ENCODE data around the gene GPR176.

- TF ChIP-seq POLR2A (IDR thresholded peaks at IDR 0.05; ENCODE audit: low read depth) = no peak
- TF ChIP-seq, protein P1, sequence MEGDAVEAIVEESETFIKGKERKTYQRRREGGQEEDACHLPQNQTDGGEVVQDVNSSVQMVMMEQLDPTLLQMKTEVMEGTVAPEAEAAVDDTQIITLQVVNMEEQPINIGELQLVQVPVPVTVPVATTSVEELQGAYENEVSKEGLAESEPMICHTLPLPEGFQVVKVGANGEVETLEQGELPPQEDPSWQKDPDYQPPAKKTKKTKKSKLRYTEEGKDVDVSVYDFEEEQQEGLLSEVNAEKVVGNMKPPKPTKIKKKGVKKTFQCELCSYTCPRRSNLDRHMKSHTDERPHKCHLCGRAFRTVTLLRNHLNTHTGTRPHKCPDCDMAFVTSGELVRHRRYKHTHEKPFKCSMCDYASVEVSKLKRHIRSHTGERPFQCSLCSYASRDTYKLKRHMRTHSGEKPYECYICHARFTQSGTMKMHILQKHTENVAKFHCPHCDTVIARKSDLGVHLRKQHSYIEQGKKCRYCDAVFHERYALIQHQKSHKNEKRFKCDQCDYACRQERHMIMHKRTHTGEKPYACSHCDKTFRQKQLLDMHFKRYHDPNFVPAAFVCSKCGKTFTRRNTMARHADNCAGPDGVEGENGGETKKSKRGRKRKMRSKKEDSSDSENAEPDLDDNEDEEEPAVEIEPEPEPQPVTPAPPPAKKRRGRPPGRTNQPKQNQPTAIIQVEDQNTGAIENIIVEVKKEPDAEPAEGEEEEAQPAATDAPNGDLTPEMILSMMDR (IDR thresholded peaks at IDR 0.05) = no peak
Observed at GRCh38 chr15:39868396-39868795, 51.7 kb downstream of the GPR176 start.
